ENCODE measurements around the gene FERMT2.
"Not testable (repeated sequence)": the region's sequence is repeated elsewhere in the genome, so short reads cannot be mapped to it uniquely, and the experiment has no call there.

DNA sequence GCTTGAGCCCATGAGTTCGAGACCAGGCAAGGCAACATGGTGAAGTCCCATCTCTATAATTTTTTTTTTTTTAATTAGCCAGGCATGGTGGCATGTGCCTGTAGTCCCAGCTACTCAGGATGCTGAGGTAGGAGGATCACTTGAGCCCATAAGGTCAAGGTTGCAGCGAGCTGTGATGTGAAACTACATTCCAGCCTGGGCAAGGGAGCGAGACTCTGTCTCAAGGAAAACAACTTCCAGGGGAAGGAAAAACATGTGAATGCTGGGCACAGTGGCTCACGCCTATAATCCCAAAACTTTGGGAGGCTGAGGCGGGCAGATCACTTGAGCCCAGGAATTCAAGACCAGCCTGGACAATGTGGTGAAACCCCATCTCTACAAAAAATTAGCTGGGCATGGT lies 30.4 kb downstream of the FERMT2 start:
- TF ChIP-seq, protein P1, sequence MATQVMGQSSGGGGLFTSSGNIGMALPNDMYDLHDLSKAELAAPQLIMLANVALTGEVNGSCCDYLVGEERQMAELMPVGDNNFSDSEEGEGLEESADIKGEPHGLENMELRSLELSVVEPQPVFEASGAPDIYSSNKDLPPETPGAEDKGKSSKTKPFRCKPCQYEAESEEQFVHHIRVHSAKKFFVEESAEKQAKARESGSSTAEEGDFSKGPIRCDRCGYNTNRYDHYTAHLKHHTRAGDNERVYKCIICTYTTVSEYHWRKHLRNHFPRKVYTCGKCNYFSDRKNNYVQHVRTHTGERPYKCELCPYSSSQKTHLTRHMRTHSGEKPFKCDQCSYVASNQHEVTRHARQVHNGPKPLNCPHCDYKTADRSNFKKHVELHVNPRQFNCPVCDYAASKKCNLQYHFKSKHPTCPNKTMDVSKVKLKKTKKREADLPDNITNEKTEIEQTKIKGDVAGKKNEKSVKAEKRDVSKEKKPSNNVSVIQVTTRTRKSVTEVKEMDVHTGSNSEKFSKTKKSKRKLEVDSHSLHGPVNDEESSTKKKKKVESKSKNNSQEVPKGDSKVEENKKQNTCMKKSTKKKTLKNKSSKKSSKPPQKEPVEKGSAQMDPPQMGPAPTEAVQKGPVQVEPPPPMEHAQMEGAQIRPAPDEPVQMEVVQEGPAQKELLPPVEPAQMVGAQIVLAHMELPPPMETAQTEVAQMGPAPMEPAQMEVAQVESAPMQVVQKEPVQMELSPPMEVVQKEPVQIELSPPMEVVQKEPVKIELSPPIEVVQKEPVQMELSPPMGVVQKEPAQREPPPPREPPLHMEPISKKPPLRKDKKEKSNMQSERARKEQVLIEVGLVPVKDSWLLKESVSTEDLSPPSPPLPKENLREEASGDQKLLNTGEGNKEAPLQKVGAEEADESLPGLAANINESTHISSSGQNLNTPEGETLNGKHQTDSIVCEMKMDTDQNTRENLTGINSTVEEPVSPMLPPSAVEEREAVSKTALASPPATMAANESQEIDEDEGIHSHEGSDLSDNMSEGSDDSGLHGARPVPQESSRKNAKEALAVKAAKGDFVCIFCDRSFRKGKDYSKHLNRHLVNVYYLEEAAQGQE (IDR thresholded peaks at IDR 0.05) = not testable (repeated sequence)
- TF ChIP-seq, protein P2, sequence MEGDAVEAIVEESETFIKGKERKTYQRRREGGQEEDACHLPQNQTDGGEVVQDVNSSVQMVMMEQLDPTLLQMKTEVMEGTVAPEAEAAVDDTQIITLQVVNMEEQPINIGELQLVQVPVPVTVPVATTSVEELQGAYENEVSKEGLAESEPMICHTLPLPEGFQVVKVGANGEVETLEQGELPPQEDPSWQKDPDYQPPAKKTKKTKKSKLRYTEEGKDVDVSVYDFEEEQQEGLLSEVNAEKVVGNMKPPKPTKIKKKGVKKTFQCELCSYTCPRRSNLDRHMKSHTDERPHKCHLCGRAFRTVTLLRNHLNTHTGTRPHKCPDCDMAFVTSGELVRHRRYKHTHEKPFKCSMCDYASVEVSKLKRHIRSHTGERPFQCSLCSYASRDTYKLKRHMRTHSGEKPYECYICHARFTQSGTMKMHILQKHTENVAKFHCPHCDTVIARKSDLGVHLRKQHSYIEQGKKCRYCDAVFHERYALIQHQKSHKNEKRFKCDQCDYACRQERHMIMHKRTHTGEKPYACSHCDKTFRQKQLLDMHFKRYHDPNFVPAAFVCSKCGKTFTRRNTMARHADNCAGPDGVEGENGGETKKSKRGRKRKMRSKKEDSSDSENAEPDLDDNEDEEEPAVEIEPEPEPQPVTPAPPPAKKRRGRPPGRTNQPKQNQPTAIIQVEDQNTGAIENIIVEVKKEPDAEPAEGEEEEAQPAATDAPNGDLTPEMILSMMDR (IDR thresholded peaks at IDR 0.05; ENCODE audit: low read depth, low read length, missing input control) = not testable (repeated sequence)
- not testable (repeated sequence) for TF ChIP-seq YY1 (IDR thresholded peaks at IDR 0.05); RAD21 (IDR thresholded peaks at IDR 0.05); GABPA (IDR thresholded peaks at IDR 0.05 in 1 of 2, conservative IDR thresholded peaks at IDR 0.05 in 1 of 2); TAF1 (conservative IDR thresholded peaks at IDR 0.05); FOXA1 (IDR thresholded peaks at IDR 0.05); SP1 (IDR thresholded peaks at IDR 0.05)
- TF ChIP-seq, protein P3, sequence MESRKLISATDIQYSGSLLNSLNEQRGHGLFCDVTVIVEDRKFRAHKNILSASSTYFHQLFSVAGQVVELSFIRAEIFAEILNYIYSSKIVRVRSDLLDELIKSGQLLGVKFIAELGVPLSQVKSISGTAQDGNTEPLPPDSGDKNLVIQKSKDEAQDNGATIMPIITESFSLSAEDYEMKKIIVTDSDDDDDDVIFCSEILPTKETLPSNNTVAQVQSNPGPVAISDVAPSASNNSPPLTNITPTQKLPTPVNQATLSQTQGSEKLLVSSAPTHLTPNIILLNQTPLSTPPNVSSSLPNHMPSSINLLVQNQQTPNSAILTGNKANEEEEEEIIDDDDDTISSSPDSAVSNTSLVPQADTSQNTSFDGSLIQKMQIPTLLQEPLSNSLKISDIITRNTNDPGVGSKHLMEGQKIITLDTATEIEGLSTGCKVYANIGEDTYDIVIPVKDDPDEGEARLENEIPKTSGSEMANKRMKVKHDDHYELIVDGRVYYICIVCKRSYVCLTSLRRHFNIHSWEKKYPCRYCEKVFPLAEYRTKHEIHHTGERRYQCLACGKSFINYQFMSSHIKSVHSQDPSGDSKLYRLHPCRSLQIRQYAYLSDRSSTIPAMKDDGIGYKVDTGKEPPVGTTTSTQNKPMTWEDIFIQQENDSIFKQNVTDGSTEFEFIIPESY (IDR thresholded peaks at IDR 0.05) = not testable (repeated sequence)
- TF ChIP-seq, protein P4, sequence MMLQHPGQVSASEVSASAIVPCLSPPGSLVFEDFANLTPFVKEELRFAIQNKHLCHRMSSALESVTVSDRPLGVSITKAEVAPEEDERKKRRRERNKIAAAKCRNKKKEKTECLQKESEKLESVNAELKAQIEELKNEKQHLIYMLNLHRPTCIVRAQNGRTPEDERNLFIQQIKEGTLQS (IDR thresholded peaks at IDR 0.05) = not testable (repeated sequence)
